ENCODE data around the gene CITED2.
"Not testable (repeated sequence)": the region's sequence is repeated elsewhere in the genome, so short reads cannot be mapped to it uniquely, and the experiment has no call there.

CITED2 gene

GRCh38 chr6:139364302-139364981 is 10.0 kb downstream of the CITED2 start:
- DNase-seq (ENCODE audit: low spot score): peak; percentile 48

- not testable (repeated sequence) for DNase-seq (ENCODE audit: low spot score)
Measured at GRCh38 chr6:139363797-139364196, 10.7 kb downstream of the CITED2 start.

- DNase-seq (ENCODE audit: low spot score): not testable (repeated sequence)
Measured at GRCh38 chr6:139363123-139363522, 11.3 kb downstream of the CITED2 start.

GRCh38 chr6:139361211-139361610 is 13.2 kb downstream of the CITED2 start:
- no peak for DNase-seq (ENCODE audit: low spot score)

GRCh38 chr6:139356924-139357323 is 17.5 kb downstream of the CITED2 start:
- no peak for DNase-seq (ENCODE audit: low spot score)

GRCh38 chr6:139355777-139356445 is 18.5 kb downstream of the CITED2 start:
- no peak for DNase-seq (ENCODE audit: low spot score)

- no peak for DNase-seq (ENCODE audit: low spot score)
Measured at GRCh38 chr6:139355172-139355571, 19.3 kb downstream of the CITED2 start.

- DNase-seq (ENCODE audit: low spot score): no peak
Measured at GRCh38 chr6:139354189-139354588, 20.3 kb downstream of the CITED2 start.

- DNase-seq (ENCODE audit: low spot score): no peak
Measured at GRCh38 chr6:139349464-139350020, 24.9 kb downstream of the CITED2 start.

GRCh38 chr6:139346392-139346791 is 28.1 kb downstream of the CITED2 start:
- no peak for DNase-seq (ENCODE audit: low spot score)

- DNase-seq (ENCODE audit: low spot score): no peak
Measured at GRCh38 chr6:139344186-139344963, 30.1 kb downstream of the CITED2 start.

- DNase-seq (ENCODE audit: low spot score): no peak
Measured at GRCh38 chr6:139343052-139343750, 31.2 kb downstream of the CITED2 start.

GRCh38 chr6:139341060-139341459 is 33.4 kb downstream of the CITED2 start:
- DNase-seq (ENCODE audit: low spot score): no peak

GRCh38 chr6:139338795-139339194 is 35.7 kb downstream of the CITED2 start:
- no peak for DNase-seq (ENCODE audit: low spot score)

GRCh38 chr6:139337830-139338229 is 36.6 kb downstream of the CITED2 start:
- DNase-seq (ENCODE audit: low spot score): no peak

- DNase-seq (ENCODE audit: low spot score): no peak
Measured at GRCh38 chr6:139337001-139337400, 37.4 kb downstream of the CITED2 start.

GRCh38 chr6:139336488-139336887 is 38.0 kb downstream of the CITED2 start:
- DNase-seq (ENCODE audit: low spot score): no peak

GRCh38 chr6:139335447-139336210 is 38.8 kb downstream of the CITED2 start:
- no peak for DNase-seq (ENCODE audit: low spot score)

GRCh38 chr6:139334806-139335446 is 39.5 kb downstream of the CITED2 start:
- DNase-seq (ENCODE audit: low spot score): no peak

GRCh38 chr6:139330826-139331500 is 43.5 kb downstream of the CITED2 start:
- DNase-seq (ENCODE audit: low spot score): no peak
